GM23248 (cell line): ENCODE measurements around the gene TMEM236. TPM values are rescaled to one million over a fixed set of nuclear protein-coding genes. Genes with fewer than 3 reads are reported as not detected.

Source experiments
- DNase-seq: peaks from one replicate; pipeline ENCODE4 v3.0.0-alpha.2; 2015
- H2AFZ ChIP-seq: fragments of 200-600 bp; sonication (generic); 2 replicates; pipeline ENCODE4 v1.6.1; 2016; ENCODE audit warnings: antibody characterized with exemption
- H3F3A ChIP-seq: fragments of 200-600 bp; sonication (generic); 2 replicates; pipeline ENCODE4 v1.6.1; 2016; ENCODE audit warnings: mild to moderate bottlenecking, antibody characterized with exemption, mixed run types; ENCODE audit not compliant: insufficient read depth
- H3K27ac ChIP-seq: fragments of 200-600 bp; sonication (generic); 2 replicates; pipeline ENCODE4 v1.5.1; 2016; ENCODE audit warnings: mild to moderate bottlenecking
- H3K27me3 ChIP-seq: fragments of 200-600 bp; sonication (generic); replicated peaks from 2 replicates; pipeline ENCODE4 v1.6.1; 2016; ENCODE audit warnings: mild to moderate bottlenecking; ENCODE audit not compliant: insufficient read depth
- H3K36me3 ChIP-seq: fragments of 200-600 bp; sonication (generic); 2 replicates; pipeline ENCODE4 v1.6.1; 2016; ENCODE audit warnings: low read depth, mild to moderate bottlenecking
- H3K4me1 ChIP-seq: fragments of 200-600 bp; sonication (generic); 2 replicates; pipeline ENCODE4 v1.6.1; 2016; ENCODE audit warnings: mild to moderate bottlenecking; ENCODE audit not compliant: insufficient read depth
- H3K4me2 ChIP-seq: fragments of 200-600 bp; sonication (generic); one replicate; pipeline ENCODE4 v1.6.1; 2016; ENCODE audit warnings: mild to moderate bottlenecking; ENCODE audit not compliant: unreplicated experiment
- H3K4me3 ChIP-seq: fragments of 200-600 bp; sonication (generic); 2 replicates; pipeline ENCODE4 v1.5.1; 2016; ENCODE audit warnings: mild to moderate bottlenecking
- H3K79me2 ChIP-seq: fragments of 200-600 bp; sonication (generic); 2 replicates; pipeline ENCODE4 v1.6.1; 2016; ENCODE audit warnings: mild to moderate bottlenecking; ENCODE audit not compliant: insufficient read depth
- H3K9ac ChIP-seq: fragments of 200-600 bp; sonication (generic); 2 replicates; pipeline ENCODE4 v1.6.1; 2016; ENCODE audit warnings: mild to moderate bottlenecking
- H3K9me2 ChIP-seq: fragments of 200-600 bp; sonication (generic); 2 replicates; pipeline ENCODE4 v1.6.1; 2016; ENCODE audit warnings: mixed run types, mild to moderate bottlenecking, moderate library complexity; ENCODE audit not compliant: insufficient read depth
- H3K9me3 ChIP-seq: fragments of 200-600 bp; sonication (generic); one replicate; pipeline ENCODE4 v1.6.1; 2017; ENCODE audit warnings: low read depth
- H4K20me1 ChIP-seq: fragments of 200-600 bp; sonication (generic); 2 replicates; pipeline ENCODE4 v1.6.0; 2016; ENCODE audit not compliant: insufficient read depth
- EZH2 ChIP-seq: fragments of 200-600 bp; sonication (generic); IDR thresholded peaks from 2 replicates; pipeline ENCODE4 v1.6.1; 2018; ENCODE audit warnings: antibody characterized with exemption, mild to moderate bottlenecking; ENCODE audit not compliant: insufficient read depth, poor library complexity, severe bottlenecking
- EZH2phosphoT487 ChIP-seq: fragments of 200-600 bp; sonication (generic); IDR thresholded peaks from 2 replicates; pipeline ENCODE4 v1.6.1; 2018; ENCODE audit warnings: antibody characterized with exemption, moderate library complexity, mild to moderate bottlenecking, low read depth; ENCODE audit not compliant: insufficient read depth
- WGBS, 2 experiments: methylation state at CpG; one replicate each; pipeline ENCODE4 v1.1.6; 2015 to 2017; ENCODE audit warnings: low lambda C conversion rate in 2 of 2, low coverage in 1 of 2; ENCODE audit errors: missing lambda C conversion rate in 2 of 2; 5-methylcytosine and 5-hydroxymethylcytosine counted together
- in situ Hi-C: fragments of 300-500 bp; cut with MboI; formaldehyde crosslinking; loops from 2 replicates; pipeline ENCODE4 v1.15.0; 2020
- polyA plus RNA-seq: library from polyadenylated mRNA; unstranded; fragments of >200 nt; fragmentation: Nextera tagmentation; extraction: Ambion mirVana; gene quantifications from 2 replicates; pipeline ENCODE4 v1.2.1, GENCODE V29; 2016
- total RNA-seq: library from RNA; depleted of rRNA; stranded (reverse); fragments of >200 nt; shearing (Covaris generic); gene quantifications from 2 replicates; pipeline ENCODE4 v1.2.3, GENCODE V29; 2014

TMEM236 gene
- total and polyA plus RNA-seq, 2 experiments from 2014 or later = 0.11 TPM; not detected in 1

- in situ Hi-C loops = no loop called here
- Histone ChIP-seq H3K36me3 (no peaks in the 10 kb centered on the region), H3K4me1 (peaks cover 21% of the 10 kb centered on the region), H3F3A (peaks cover 19% of the 10 kb centered on the region), H3K27me3 (no peaks in the 10 kb centered on the region), H3K4me2 (peak overlapping the region; percentile 91), H2AFZ (no peak overlapping the region), H3K9me2 (no peaks in the 10 kb centered on the region), H4K20me1 (no peaks in the 10 kb centered on the region), H3K9me3 (no peaks in the 10 kb centered on the region), H3K9ac (no peak overlapping the region), H3K79me2 (no peaks in the 10 kb centered on the region), H3K4me3 (no peak overlapping the region), H3K27ac (peak overlapping the region; percentile 50)
- WGBS, 2 experiments = 0% methylated on average over 1 of the region's 1 CpG
- peak; percentile 95 for DNase-seq
- TF ChIP-seq EZH2 (no peak), EZH2phosphoT487 (no peak)
Observed at GRCh38 chr10:17835688-17836087, 83.7 kb downstream of the TMEM236 start.

GRCh38 chr10:17836942-17837341 is 84.9 kb downstream of the TMEM236 start:
- peak overlapping the region; percentile 91 for H3K4me2 ChIP-seq
- H3K9me3 ChIP-seq = no peaks in the 10 kb centered on the region
- peak overlapping the region; percentile 52 for H3K9ac ChIP-seq
- H2AFZ ChIP-seq = peak overlapping the region; percentile 88
- peaks cover 28% of the 10 kb centered on the region for H3K4me1 ChIP-seq
- in situ Hi-C loops = no loop called here
- H3F3A ChIP-seq = peaks cover 25% of the 10 kb centered on the region
- peak overlapping the region; percentile 55 for H3K27ac ChIP-seq
- H3K9me2 ChIP-seq = no peaks in the 10 kb centered on the region
- no peaks in the 10 kb centered on the region for H3K27me3 ChIP-seq
- DNase-seq = peak; percentile 75
- no peaks in the 10 kb centered on the region for H3K79me2 ChIP-seq
- H3K36me3 ChIP-seq = no peaks in the 10 kb centered on the region
- no peaks in the 10 kb centered on the region for H4K20me1 ChIP-seq
- peak overlapping the region; percentile 70 for H3K4me3 ChIP-seq
- 4 to 6% methylated on average over 8 of the region's 8 CpGs for WGBS, 2 experiments
- TF ChIP-seq EZH2phosphoT487 = no peak
- TF ChIP-seq EZH2 = no peak

GRCh38 chr10:17838080-17838648 is 86.2 kb downstream of the TMEM236 start:
- in situ Hi-C loops = no loop called here
- no peak overlapping the region for H3K4me2 ChIP-seq

GRCh38 chr10:17841050-17841449 is 89.0 kb downstream of the TMEM236 start:
- H3K36me3 ChIP-seq = no peaks in the 10 kb centered on the region
- 22 to 43% methylated on average over 1 of the region's 1 CpG for WGBS, 2 experiments
- TF ChIP-seq EZH2phosphoT487 = no peak
- no peak for TF ChIP-seq EZH2
- H3F3A ChIP-seq = peaks cover 19% of the 10 kb centered on the region
- H3K4me3 ChIP-seq = no peak overlapping the region
- H2AFZ ChIP-seq = no peak overlapping the region
- H3K79me2 ChIP-seq = no peaks in the 10 kb centered on the region
- H4K20me1 ChIP-seq = no peaks in the 10 kb centered on the region
- peaks cover 16% of the 10 kb centered on the region for H3K4me1 ChIP-seq
- peak; percentile 46 for DNase-seq
- H3K27me3 ChIP-seq = no peaks in the 10 kb centered on the region
- H3K9me2 ChIP-seq = no peaks in the 10 kb centered on the region
- in situ Hi-C loops = no loop called here
- no peak overlapping the region for H3K27ac ChIP-seq
- no peak overlapping the region for H3K9ac ChIP-seq
- H3K9me3 ChIP-seq = no peaks in the 10 kb centered on the region
- peak overlapping the region; percentile 4 for H3K4me2 ChIP-seq

More at GRCh38 chr10:17838080-17838648, 86.2 kb downstream of the TMEM236 start:
- no peak overlapping the region for H2AFZ ChIP-seq
- no peaks in the 10 kb centered on the region for H3K79me2 ChIP-seq
- WGBS, 2 experiments = 66 to 70% methylated on average over 9 of the region's 9 CpGs
- H3K9me3 ChIP-seq = no peaks in the 10 kb centered on the region
- no peaks in the 10 kb centered on the region for H4K20me1 ChIP-seq
- H3K9ac ChIP-seq = no peak overlapping the region
- H3F3A ChIP-seq = peaks cover 25% of the 10 kb centered on the region
- no peak overlapping the region for H3K4me3 ChIP-seq
- no peak for TF ChIP-seq EZH2
- TF ChIP-seq EZH2phosphoT487 = no peak
- H3K9me2 ChIP-seq = no peaks in the 10 kb centered on the region
- peaks cover 28% of the 10 kb centered on the region for H3K4me1 ChIP-seq
- no peak overlapping the region for H3K27ac ChIP-seq
- DNase-seq = no peak
- no peaks in the 10 kb centered on the region for H3K36me3 ChIP-seq
- no peaks in the 10 kb centered on the region for H3K27me3 ChIP-seq

GRCh38 chr10:17842641-17843040 is 90.6 kb downstream of the TMEM236 start:
- Histone ChIP-seq H3K36me3 (no peaks in the 10 kb centered on the region), H3K4me3 (no peak overlapping the region), H3F3A (peaks cover 9% of the 10 kb centered on the region; the same call in 1 of the 2 replicates), H2AFZ (no peak overlapping the region), H3K9me3 (no peaks in the 10 kb centered on the region), H3K9ac (no peak overlapping the region), H3K4me2 (no peak overlapping the region), H3K4me1 (peaks cover 10% of the 10 kb centered on the region; the same call in 1 of the 2 replicates), H3K79me2 (no peaks in the 10 kb centered on the region), H3K27me3 (no peaks in the 10 kb centered on the region), H3K9me2 (no peaks in the 10 kb centered on the region), H3K27ac (no peak overlapping the region), H4K20me1 (no peaks in the 10 kb centered on the region)
- in situ Hi-C loops = no loop called here
- TF ChIP-seq EZH2 (no peak), EZH2phosphoT487 (no peak)
- no peak for DNase-seq
- 96 to 97% methylated on average over 5 of the region's 5 CpGs for WGBS, 2 experiments
